Right atrium auricular region (tissue), 2 donors: ENCODE measurements around the gene FARP1. TPM values are rescaled to one million over a fixed set of nuclear protein-coding genes. Genes with fewer than 3 reads are reported as not detected.
A peak's percentile ranks its signal among the peaks of the same experiment; 100 is the strongest.

Source experiments
- DNase-seq: peaks from one replicate; pipeline ENCODE4 v3.0.0-alpha.2; 2019; ENCODE audit warnings: low spot score
- H3K27ac ChIP-seq, 2 donors: fragments of 200-600 bp; sonication (generic); 1 replicate in 1 of 2; 2 replicates in 1 of 2; pipeline ENCODE4 v1.5.1; 2016 to 2019
- H3K27me3 ChIP-seq, 2 donors: fragments of 200-600 bp; sonication (generic); one replicate each; pipeline versions ENCODE4 v1.5.1 to v1.6.0; 2017 to 2019
- H3K36me3 ChIP-seq: fragments of 200-600 bp; sonication (generic); one replicate; pipeline ENCODE4 v1.5.1; 2016
- H3K4me1 ChIP-seq, 2 donors: fragments of 200-600 bp; sonication (generic); one replicate each; pipeline versions ENCODE4 v1.5.1 to v1.6.0; 2017 to 2019
- H3K4me3 ChIP-seq, 2 donors: fragments of 200-600 bp; sonication (generic); 1 replicate in 1 of 2; 2 replicates in 1 of 2; pipeline ENCODE4 v1.5.1; 2017 to 2019; ENCODE audit warnings: mild to moderate bottlenecking in 1 of 2, moderate library complexity in 1 of 2
- H3K9me3 ChIP-seq, 2 donors: fragments of 200-600 bp; sonication (generic); one replicate each; pipeline ENCODE4 v1.5.1; 2019
- total RNA-seq, 2 donors: library from RNA; depleted of rRNA; stranded (reverse); fragments of >200 nt; gene quantifications; one replicate each; pipeline ENCODE4 v1.1.0, GENCODE V29; 2016
- TF ChIP-seq, protein P1 (sequence below), 2 donors: fragments of 200-600 bp; sonication (generic); IDR thresholded peaks; one replicate each; pipeline ENCODE4 v1.5.1; 2019; ENCODE audit warnings: antibody characterized with exemption in 2 of 2

FARP1 gene
- total RNA-seq, 2 donors from 2014 or later, result 15.5 to 25.7 TPM

DNA sequence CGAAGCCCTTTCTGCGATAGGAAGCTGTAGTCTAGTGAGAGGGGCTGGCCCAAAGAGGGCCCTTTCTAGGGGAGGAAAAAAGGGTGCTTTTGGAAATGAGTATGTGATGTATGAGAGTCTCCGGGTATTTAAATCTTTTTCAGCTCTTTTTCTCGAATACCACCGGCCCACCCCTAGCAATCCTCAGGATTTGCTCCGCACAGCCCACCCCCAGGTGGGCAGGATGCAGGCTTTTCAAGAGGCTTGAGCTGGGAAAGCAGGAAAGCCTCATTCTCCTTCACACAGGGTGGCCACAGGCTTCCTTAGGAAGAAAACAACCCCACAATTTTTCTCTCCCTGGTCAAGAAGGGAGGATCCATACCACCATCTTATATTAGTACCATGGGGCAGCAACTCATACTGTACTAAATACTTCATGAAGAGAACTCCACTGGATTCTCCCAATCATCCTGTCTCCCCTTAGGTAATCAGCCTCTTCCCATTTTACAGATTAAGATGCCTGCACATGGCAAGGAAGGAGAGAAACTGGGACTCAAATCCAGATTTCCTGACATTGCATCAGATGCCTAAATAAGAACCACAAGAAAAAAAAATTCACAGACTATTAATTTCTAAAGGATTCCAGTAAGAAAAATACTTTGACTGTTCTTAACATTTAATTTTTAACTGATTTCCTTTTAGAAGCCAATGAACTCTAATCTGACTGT, 349.6 kb downstream of the FARP1 start:
- no peaks in the 10 kb centered on the region for H3K27me3 ChIP-seq
- no peak overlapping the region for H3K4me3 ChIP-seq
- no peak overlapping the region for H3K27ac ChIP-seq
- H3K9me3 ChIP-seq, result no peaks in the 10 kb centered on the region
- no peaks in the 10 kb centered on the region for H3K36me3 ChIP-seq
- peaks cover 0 to 55% of the 10 kb centered on the region in 2 donors for H3K4me1 ChIP-seq
- TF ChIP-seq, protein P1, sequence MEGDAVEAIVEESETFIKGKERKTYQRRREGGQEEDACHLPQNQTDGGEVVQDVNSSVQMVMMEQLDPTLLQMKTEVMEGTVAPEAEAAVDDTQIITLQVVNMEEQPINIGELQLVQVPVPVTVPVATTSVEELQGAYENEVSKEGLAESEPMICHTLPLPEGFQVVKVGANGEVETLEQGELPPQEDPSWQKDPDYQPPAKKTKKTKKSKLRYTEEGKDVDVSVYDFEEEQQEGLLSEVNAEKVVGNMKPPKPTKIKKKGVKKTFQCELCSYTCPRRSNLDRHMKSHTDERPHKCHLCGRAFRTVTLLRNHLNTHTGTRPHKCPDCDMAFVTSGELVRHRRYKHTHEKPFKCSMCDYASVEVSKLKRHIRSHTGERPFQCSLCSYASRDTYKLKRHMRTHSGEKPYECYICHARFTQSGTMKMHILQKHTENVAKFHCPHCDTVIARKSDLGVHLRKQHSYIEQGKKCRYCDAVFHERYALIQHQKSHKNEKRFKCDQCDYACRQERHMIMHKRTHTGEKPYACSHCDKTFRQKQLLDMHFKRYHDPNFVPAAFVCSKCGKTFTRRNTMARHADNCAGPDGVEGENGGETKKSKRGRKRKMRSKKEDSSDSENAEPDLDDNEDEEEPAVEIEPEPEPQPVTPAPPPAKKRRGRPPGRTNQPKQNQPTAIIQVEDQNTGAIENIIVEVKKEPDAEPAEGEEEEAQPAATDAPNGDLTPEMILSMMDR (IDR thresholded peaks at IDR 0.05), result no peak
- no peak for DNase-seq

DNA sequence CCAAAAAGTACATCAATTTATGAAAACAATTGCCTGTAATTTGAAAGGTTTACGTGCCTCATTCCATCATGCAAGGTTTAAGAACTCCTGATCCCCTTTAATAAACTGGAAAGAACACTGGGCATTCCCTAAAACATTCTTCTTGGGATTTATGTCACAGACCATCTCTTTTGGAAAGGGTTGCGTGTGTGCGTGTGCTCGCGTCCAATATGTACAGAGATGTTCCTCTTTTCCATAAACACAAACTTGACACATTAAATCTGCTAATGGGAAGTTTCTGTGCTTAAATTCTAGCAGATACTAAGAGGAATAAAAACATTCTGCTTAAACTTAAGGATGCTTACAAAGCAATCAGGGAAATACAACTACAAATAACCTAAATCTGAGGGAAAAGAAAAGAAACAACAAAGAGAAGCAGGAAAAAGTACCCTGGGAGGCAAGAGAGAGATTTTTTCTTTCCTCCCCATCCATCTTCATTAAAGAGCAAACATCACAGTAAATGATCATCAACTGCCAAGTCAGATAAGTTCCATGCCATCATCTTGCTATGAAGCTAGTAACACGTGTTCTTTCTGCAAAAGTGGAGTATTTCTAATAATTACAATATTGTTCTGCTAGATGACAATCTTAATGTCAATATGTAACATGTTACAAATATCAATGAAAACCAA, 350.3 kb downstream of the FARP1 start:
- Histone ChIP-seq H3K4me1 (peaks cover 0 to 51% of the 10 kb centered on the region in 2 donors), H3K9me3 (no peaks in the 10 kb centered on the region), H3K27me3 (no peaks in the 10 kb centered on the region), H3K36me3 (no peaks in the 10 kb centered on the region), H3K4me3 (no peak overlapping the region), H3K27ac (no peak overlapping the region)
- TF ChIP-seq, protein P1 (IDR thresholded peaks at IDR 0.05), result no peak
- DNase-seq, result no peak

DNA sequence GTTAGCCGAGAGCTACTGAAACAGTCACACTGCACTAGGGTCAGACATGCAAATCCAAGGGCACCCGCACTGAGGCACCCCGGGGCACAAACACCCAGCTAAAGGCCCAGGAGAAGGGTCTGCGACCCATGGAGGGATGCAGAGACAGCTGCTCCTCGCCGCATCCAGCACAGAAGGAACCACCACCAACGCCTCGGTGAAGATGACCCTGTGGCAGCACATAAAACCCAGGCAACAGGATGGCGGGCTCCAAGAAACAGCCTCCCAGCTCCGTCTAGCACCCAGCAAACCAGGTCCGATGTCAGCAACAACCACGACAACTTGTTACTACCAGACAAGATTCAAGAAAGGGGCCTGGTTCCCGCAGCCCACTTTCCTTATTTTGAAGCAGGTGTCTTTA, 351.9 kb downstream of the FARP1 start:
- Histone ChIP-seq H3K9me3 (no peaks in the 10 kb centered on the region), H3K27ac (peak overlapping the region; percentile 70 to 76), H3K27me3 (no peaks in the 10 kb centered on the region), H3K36me3 (peaks cover 6% of the 10 kb centered on the region), H3K4me3 (no peak overlapping the region), H3K4me1 (peaks cover 0 to 38% of the 10 kb centered on the region in 2 donors)
- no peak for DNase-seq
- TF ChIP-seq, protein P1 (IDR thresholded peaks at IDR 0.05), result no peak

DNA sequence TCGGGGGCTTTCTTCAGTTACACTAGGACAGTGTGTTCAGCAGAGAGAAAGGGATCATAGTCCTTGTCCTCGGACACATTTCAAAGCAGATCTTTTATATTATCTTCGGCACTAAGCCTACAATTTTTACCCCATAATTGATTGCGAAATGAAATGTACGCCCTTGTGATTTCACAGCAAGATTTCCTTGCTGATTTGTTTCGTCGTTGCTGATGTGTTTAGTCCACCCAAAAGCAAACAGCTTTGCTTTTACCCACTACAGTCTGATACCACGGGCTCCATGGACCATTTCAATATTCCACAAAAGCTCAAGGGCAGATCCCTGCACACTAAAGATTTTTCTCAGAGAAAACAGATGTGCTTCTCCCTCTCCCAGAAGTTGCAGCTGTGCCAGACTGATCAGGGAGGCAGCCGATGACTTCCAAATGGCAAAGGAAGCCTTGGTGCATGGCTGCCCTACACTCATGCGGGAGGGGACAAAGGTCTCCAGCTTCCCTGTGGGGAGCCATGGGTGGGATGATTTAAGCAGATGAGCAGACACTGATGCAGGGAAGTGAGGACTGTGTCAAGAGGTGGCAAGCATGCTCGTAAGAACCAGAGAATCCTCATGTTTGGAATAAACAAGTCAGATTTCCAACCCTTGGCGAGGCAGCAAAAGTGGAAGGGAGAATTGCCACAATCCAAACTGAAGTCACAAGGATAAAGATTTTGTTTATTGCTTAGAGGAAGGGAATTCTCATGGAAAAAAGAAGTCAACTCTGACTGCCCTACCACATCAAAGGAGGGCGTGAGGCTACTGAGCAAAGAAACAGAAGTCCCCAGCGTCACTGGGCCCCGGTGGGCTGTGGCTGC, 353.0 kb downstream of the FARP1 start:
- H3K4me3 ChIP-seq, result no peak overlapping the region
- peaks cover 6% of the 10 kb centered on the region for H3K36me3 ChIP-seq
- H3K27me3 ChIP-seq, result no peaks in the 10 kb centered on the region
- peaks cover 0 to 38% of the 10 kb centered on the region in 2 donors for H3K4me1 ChIP-seq
- TF ChIP-seq, protein P1 (IDR thresholded peaks at IDR 0.05), result no peak
- peak overlapping the region; percentile 70 to 76 for H3K27ac ChIP-seq
- no peaks in the 10 kb centered on the region for H3K9me3 ChIP-seq
- peak; percentile 88 for DNase-seq

DNA sequence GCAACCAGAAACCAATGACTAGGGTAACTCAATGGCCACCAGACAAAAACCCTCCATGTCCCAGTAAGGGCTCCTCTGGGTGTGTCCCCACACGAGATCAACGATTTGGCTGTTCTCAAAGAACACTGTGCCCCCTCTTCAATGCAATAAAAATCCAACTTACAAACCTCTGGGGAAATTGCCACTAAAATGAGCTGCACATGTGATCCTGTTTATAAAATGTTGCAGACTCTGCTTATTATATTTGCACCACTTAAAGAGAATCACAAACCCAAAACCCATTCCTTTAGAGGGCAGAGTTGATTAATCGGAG, 353.5 kb downstream of the FARP1 start:
- TF ChIP-seq, protein P1 (IDR thresholded peaks at IDR 0.05), result no peak
- Histone ChIP-seq H3K27ac (peak overlapping the region; percentile 70 to 76), H3K4me1 (peaks cover 0 to 38% of the 10 kb centered on the region in 2 donors), H3K36me3 (peaks cover 6% of the 10 kb centered on the region), H3K27me3 (no peaks in the 10 kb centered on the region), H3K4me3 (no peak overlapping the region), H3K9me3 (no peaks in the 10 kb centered on the region)
- no peak for DNase-seq
